Measurements from ENCODE around the gene BTRC.

GRCh38 chr10:101506829-101507661, 153.1 kb downstream of the BTRC start:
- TF ChIP-seq EZH2 (IDR thresholded peaks at IDR 0.05; ENCODE audit: insufficient read depth, poor library complexity, severe bottlenecking) (no peak), EZH2phosphoT487 (IDR thresholded peaks at IDR 0.05; ENCODE audit: insufficient read depth, low read depth) (no peak)
